K562 (cell line): Measurements from ENCODE around the gene FBXL4. TPM values are rescaled to one million over a fixed set of nuclear protein-coding genes. Genes with fewer than 3 reads are reported as not detected.

Source experiments
- ARHGAP35 ChIP-seq: fragments of 450-650 bp; IDR thresholded peaks from 2 replicates; pipeline ENCODE4 v1.6.1; 2018; ENCODE audit not compliant: partially characterized antibody
- FOXJ2 ChIP-seq: fragments of 200-800 bp; sonication (Bioruptor generic); IDR thresholded peaks from 2 replicates; pipeline ENCODE4 v1.6.1; 2016; ENCODE audit warnings: missing genetic modification characterization, missing compliant biosample characterization
- FOXK1 ChIP-seq: sonication (generic); formaldehyde crosslinking; IDR thresholded peaks from 2 replicates; pipeline ENCODE4 v1.8.0; 2022; ENCODE audit warnings: missing genetic modification reagents, mild to moderate bottlenecking, borderline replicate concordance
- FUS ChIP-seq: fragments of 200-400 bp; formaldehyde crosslinking; optimal IDR thresholded peaks from 2 replicates; pipeline ENCODE3; 2017; ENCODE audit warnings: low read depth, low read length
- HDGF ChIP-seq: fragments of 450-650 bp; IDR thresholded peaks from 2 replicates; pipeline ENCODE4 v1.6.1; 2016
- KDM4B ChIP-seq, 2 experiments: fragments of 450-650 bp in 1 of 2; sonication (generic) in 1 of 2; IDR thresholded peaks; 2 replicates each; pipeline ENCODE4 v1.6.1; 2016 to 2017; ENCODE audit warnings: borderline replicate concordance in 2 of 2, antibody characterized with exemption in 1 of 2, low read depth in 1 of 2, mild to moderate bottlenecking in 1 of 2
- LCOR ChIP-seq: sonication (generic); formaldehyde crosslinking; IDR thresholded peaks from 2 replicates; pipeline ENCODE4 v1.8.0; 2022; ENCODE audit warnings: mild to moderate bottlenecking, missing genetic modification reagents
- PTBP1 ChIP-seq: fragments of 200-400 bp; formaldehyde crosslinking; IDR thresholded peaks from 2 replicates; pipeline ENCODE4 v1.6.1; 2017; ENCODE audit warnings: low read depth, low read length
- SAP30 ChIP-seq: fragments of 200-600 bp; sonication (generic); IDR thresholded peaks from 2 replicates; pipeline ENCODE4 v1.6.1; 2012; ENCODE audit warnings: borderline replicate concordance, low read depth, mild to moderate bottlenecking, moderate library complexity, low read length, control low read depth, inconsistent platforms; ENCODE audit not compliant: insufficient read depth, poor library complexity, severe bottlenecking
- ZC3H11A ChIP-seq: IDR thresholded peaks from 2 replicates; pipeline ENCODE4 v1.6.1; 2012; ENCODE audit warnings: low read depth, low read length, improper control_type of control experiment
- ZNF830 ChIP-seq: fragments of 250-450 bp; sonication (Bioruptor Pico); IDR thresholded peaks from 2 replicates; pipeline ENCODE4 v1.5.0; 2021; ENCODE audit warnings: mild to moderate bottlenecking
- polyA plus RNA-seq, 8 experiments: library from polyadenylated mRNA; depleted of rRNA in 4 of 8; stranded (reverse) in 5 of 8; unstranded in 3 of 8; fragments of >200 nt; fragmentation: Nextera tagmentation in 2 of 8; fragmentation: Illumina TruSeq in 1 of 8; extraction: Ambion mirVana in 2 of 8; extraction: Trizol in 1 of 8; gene quantifications; 2 replicates each; pipeline versions ENCODE4 v1.2.1 to v1.2.3, GENCODE V29; 2011 to 2014; ENCODE audit warnings: inconsistent platforms in 1 of 8, missing spikeins in 1 of 8
- total RNA-seq, 7 experiments: library from RNA; depleted of rRNA in 6 of 7; stranded (reverse); fragments of >200 nt in 6 of 7; fragmentation: Illumina TruSeq in 2 of 7; extraction: Trizol in 2 of 7; gene quantifications; 2 replicates each; pipeline versions ENCODE4 v1.2.1 to v1.2.3, GENCODE V29; 2011 to 2021; ENCODE audit warnings: low replicate concordance in 1 of 7
- TF ChIP-seq, protein P1 (sequence below): fragments of 200-800 bp; sonication (Bioruptor generic); IDR thresholded peaks from 2 replicates; pipeline ENCODE4 v1.6.1; 2017; ENCODE audit warnings: missing genetic modification characterization, missing compliant biosample characterization
- TF ChIP-seq, protein P2 (sequence below): fragments of 450-650 bp; formaldehyde crosslinking; IDR thresholded peaks from 2 replicates; pipeline ENCODE4 v1.4.0; 2022; ENCODE audit warnings: missing genetic modification characterization
- TF ChIP-seq, protein P3 (sequence below): fragments of 250-450 bp; sonication (Bioruptor Pico); IDR thresholded peaks from 2 replicates; pipeline ENCODE4 v1.8.0; 2022; ENCODE audit warnings: inconsistent platforms, mild to moderate bottlenecking, moderate library complexity, borderline replicate concordance
- TF ChIP-seq, protein P4 (sequence below): fragments of 250-450 bp; sonication (Bioruptor Pico); IDR thresholded peaks from 2 replicates; pipeline ENCODE4 v1.5.0; 2021
- TF ChIP-seq, protein P5 (sequence below): fragments of 200-800 bp; sonication (Bioruptor generic); IDR thresholded peaks from 2 replicates; pipeline ENCODE4 v1.6.1; 2016; ENCODE audit warnings: missing genetic modification characterization, missing compliant biosample characterization

Gene FBXL4
- total and polyA plus RNA-seq, 9 of the 15 experiments (the other 6 are each of a cell fraction or from before 2014, with no cell fraction given): 4.2 to 23.1 (median 7.7) TPM

DNA sequence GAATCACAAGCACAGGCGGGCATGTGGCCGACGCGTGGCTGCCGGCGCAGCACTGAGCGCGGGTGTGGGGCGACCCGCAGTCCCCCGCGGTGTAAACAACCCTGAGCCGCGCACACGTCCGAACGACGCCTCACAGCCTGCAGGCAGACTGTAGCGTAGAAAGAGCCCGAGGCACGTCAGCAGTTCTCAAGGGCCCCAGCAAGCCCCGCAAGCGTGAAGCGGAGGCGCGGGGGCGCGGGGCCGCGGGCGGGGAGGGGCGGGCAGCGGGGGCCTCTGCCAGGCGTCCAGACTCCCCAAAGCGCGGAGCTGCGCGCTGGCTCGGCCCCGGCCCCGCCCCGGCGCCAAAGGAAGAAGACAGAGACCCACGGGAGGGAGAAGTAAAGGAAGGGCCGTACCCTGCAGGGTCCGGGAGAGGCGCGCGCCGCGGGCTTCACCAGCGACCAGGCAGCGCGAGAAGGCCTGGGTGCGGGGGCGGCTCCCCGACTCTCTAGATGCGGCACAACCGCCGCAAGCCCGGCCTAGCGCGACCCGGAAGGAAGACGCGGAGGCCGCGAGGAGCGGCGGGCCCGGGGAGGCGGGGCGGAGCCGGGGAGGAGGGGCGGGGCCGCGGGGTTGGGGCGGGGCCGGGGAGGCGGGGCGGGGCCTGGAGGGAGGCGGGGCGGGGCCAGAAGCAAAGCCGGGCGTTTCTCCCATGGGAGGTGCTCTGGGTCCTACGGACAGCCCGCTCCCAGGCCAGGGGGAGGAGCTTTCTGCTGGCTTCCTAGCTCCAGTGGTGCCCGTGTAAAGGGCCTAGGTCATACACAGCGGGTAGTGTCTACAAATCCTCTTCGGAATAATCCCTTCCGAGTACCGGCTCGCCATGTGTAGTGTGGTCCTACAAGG lies at the start of gene FBXL4 (continued):
- TF ChIP-seq, protein P1, sequence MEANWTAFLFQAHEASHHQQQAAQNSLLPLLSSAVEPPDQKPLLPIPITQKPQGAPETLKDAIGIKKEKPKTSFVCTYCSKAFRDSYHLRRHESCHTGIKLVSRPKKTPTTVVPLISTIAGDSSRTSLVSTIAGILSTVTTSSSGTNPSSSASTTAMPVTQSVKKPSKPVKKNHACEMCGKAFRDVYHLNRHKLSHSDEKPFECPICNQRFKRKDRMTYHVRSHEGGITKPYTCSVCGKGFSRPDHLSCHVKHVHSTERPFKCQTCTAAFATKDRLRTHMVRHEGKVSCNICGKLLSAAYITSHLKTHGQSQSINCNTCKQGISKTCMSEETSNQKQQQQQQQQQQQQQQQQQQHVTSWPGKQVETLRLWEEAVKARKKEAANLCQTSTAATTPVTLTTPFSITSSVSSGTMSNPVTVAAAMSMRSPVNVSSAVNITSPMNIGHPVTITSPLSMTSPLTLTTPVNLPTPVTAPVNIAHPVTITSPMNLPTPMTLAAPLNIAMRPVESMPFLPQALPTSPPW: peak; percentile 83
- TF ChIP-seq, protein P2, sequence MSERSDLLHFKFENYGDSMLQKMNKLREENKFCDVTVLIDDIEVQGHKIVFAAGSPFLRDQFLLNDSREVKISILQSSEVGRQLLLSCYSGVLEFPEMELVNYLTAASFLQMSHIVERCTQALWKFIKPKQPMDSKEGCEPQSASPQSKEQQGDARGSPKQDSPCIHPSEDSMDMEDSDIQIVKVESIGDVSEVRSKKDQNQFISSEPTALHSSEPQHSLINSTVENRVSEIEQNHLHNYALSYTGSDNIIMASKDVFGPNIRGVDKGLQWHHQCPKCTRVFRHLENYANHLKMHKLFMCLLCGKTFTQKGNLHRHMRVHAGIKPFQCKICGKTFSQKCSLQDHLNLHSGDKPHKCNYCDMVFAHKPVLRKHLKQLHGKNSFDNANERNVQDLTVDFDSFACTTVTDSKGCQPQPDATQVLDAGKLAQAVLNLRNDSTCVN (CRISPR knock-in tag): no peak
- TF ChIP-seq FOXK1 (CRISPR knock-in tag): peak; percentile 54; the same call in 1 of the 2 replicates
- TF ChIP-seq ZC3H11A: no peak
- TF ChIP-seq ZNF830 (CRISPR knock-in tag): no peak
- no peak for TF ChIP-seq FUS
- 0 out of 2 replicates have a peak, but pooled peaks have one; percentile 39 for TF ChIP-seq LCOR
- TF ChIP-seq KDM4B (IDR thresholded peaks at IDR 0.05; ENCODE audit: borderline replicate concordance in 2 of 2, low read depth in 1 of 2): no peak
- no peak for TF ChIP-seq PTBP1
- no peak for TF ChIP-seq HDGF
- TF ChIP-seq, protein P3, sequence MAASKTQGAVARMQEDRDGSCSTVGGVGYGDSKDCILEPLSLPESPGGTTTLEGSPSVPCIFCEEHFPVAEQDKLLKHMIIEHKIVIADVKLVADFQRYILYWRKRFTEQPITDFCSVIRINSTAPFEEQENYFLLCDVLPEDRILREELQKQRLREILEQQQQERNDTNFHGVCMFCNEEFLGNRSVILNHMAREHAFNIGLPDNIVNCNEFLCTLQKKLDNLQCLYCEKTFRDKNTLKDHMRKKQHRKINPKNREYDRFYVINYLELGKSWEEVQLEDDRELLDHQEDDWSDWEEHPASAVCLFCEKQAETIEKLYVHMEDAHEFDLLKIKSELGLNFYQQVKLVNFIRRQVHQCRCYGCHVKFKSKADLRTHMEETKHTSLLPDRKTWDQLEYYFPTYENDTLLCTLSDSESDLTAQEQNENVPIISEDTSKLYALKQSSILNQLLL (CRISPR knock-in tag): no peak
- TF ChIP-seq, protein P4, sequence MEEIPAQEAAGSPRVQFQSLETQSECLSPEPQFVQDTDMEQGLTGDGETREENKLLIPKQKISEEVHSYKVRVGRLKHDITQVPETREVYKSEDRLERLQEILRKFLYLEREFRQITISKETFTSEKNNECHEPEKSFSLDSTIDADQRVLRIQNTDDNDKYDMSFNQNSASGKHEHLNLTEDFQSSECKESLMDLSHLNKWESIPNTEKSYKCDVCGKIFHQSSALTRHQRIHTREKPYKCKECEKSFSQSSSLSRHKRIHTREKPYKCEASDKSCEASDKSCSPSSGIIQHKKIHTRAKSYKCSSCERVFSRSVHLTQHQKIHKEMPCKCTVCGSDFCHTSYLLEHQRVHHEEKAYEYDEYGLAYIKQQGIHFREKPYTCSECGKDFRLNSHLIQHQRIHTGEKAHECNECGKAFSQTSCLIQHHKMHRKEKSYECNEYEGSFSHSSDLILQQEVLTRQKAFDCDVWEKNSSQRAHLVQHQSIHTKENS (CRISPR knock-in tag): no peak
- TF ChIP-seq ARHGAP35: no peak
- TF ChIP-seq, protein P5, sequence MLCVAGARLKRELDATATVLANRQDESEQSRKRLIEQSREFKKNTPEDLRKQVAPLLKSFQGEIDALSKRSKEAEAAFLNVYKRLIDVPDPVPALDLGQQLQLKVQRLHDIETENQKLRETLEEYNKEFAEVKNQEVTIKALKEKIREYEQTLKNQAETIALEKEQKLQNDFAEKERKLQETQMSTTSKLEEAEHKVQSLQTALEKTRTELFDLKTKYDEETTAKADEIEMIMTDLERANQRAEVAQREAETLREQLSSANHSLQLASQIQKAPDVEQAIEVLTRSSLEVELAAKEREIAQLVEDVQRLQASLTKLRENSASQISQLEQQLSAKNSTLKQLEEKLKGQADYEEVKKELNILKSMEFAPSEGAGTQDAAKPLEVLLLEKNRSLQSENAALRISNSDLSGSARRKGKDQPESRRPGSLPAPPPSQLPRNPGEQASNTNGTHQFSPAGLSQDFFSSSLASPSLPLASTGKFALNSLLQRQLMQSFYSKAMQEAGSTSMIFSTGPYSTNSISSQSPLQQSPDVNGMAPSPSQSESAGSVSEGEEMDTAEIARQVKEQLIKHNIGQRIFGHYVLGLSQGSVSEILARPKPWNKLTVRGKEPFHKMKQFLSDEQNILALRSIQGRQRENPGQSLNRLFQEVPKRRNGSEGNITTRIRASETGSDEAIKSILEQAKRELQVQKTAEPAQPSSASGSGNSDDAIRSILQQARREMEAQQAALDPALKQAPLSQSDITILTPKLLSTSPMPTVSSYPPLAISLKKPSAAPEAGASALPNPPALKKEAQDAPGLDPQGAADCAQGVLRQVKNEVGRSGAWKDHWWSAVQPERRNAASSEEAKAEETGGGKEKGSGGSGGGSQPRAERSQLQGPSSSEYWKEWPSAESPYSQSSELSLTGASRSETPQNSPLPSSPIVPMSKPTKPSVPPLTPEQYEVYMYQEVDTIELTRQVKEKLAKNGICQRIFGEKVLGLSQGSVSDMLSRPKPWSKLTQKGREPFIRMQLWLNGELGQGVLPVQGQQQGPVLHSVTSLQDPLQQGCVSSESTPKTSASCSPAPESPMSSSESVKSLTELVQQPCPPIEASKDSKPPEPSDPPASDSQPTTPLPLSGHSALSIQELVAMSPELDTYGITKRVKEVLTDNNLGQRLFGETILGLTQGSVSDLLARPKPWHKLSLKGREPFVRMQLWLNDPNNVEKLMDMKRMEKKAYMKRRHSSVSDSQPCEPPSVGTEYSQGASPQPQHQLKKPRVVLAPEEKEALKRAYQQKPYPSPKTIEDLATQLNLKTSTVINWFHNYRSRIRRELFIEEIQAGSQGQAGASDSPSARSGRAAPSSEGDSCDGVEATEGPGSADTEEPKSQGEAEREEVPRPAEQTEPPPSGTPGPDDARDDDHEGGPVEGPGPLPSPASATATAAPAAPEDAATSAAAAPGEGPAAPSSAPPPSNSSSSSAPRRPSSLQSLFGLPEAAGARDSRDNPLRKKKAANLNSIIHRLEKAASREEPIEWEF: no peak
- TF ChIP-seq FOXJ2 (tag): peak; percentile 59; the same call in 1 of the 2 replicates
- TF ChIP-seq SAP30: no peak
